Activated CD4-positive, alpha-beta T cell treated with anti-CD3 and anti-CD28 coated beads, Interleukin-2, amount 10 ng/mL, durations not matched to agents 24 days and 14 days (primary cell): ENCODE results near the gene PRKD3. TPM values are rescaled to one million over a fixed set of nuclear protein-coding genes. Genes with fewer than 3 reads are reported as not detected.
A peak's percentile ranks its signal among the peaks of the same experiment; 100 is the strongest.

Source experiments
- DNase-seq: peaks from one replicate; pipeline ENCODE4 v3.0.0; 2022
- H3K27ac Mint-ChIP-seq: one replicate; pipeline ENCODE4 v1.8.0; 2022; ENCODE audit warnings: mild to moderate bottlenecking, mixed read lengths
- H3K27me3 Mint-ChIP-seq: one replicate; pipeline ENCODE4 v1.8.0; 2022; ENCODE audit warnings: mixed read lengths
- H3K36me3 Mint-ChIP-seq: one replicate; pipeline ENCODE4 v1.8.0; 2022; ENCODE audit warnings: low read depth, mild to moderate bottlenecking, mixed read lengths
- H3K4me1 Mint-ChIP-seq: one replicate; pipeline ENCODE4 v1.8.0; 2021; ENCODE audit warnings: mixed read lengths
- H3K4me3 Mint-ChIP-seq: one replicate; pipeline ENCODE4 v1.8.0; 2022; ENCODE audit warnings: mild to moderate bottlenecking, moderate library complexity, mixed read lengths
- H3K9me3 Mint-ChIP-seq: one replicate; pipeline ENCODE4 v1.8.0; 2021; ENCODE audit warnings: mixed read lengths
- intact Hi-C: fragments of 100-400 bp; cut with micrococcal nuclease; formaldehyde crosslinking; loops from one replicate; pipeline ENCODE4 v1.15.1; 2023
- total RNA-seq: library from RNA; stranded (reverse); gene quantifications from 2 replicates; pipeline ENCODE4 v1.2.3, GENCODE V29; 2022

Gene PRKD3
- total RNA-seq, 1 donor from 2014 or later: 21.9 TPM

- Mint-ChIP-seq H3K4me3 (no peak overlapping the region), H3K36me3 (no peaks in the 10 kb centered on the region), H3K27me3 (peaks cover 73% of the 10 kb centered on the region), H3K27ac (no peak overlapping the region), H3K9me3 (no peaks in the 10 kb centered on the region), H3K4me1 (no peaks in the 10 kb centered on the region)
- intact Hi-C loops: no loop called here
- no peak for DNase-seq
Measured at GRCh38 chr2:37356299-37356698, 31.7 kb upstream of the PRKD3 start.

DNA sequence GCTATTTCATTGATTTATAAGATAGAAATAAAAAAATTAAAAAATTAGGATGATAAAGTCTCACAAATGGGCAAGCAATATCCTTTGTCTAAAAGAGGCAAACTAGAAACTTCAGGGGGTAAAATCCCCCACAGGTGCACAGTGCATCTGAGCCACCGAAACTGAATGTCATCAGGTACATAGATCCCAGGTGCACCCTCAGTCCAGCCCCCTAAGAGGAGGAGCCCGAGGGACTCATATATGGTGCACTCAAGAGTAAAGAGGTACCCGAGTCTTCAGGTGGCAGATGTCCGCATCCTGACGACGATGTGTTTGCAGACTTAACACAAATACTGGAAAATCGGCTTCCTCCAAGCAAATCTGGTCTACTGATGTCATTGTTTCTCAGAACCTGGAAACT is 31.1 kb upstream of the PRKD3 start:
- DNase-seq: no peak
- H3K27ac Mint-ChIP-seq: no peak overlapping the region
- H3K36me3 Mint-ChIP-seq: no peaks in the 10 kb centered on the region
- H3K9me3 Mint-ChIP-seq: no peaks in the 10 kb centered on the region
- no peaks in the 10 kb centered on the region for H3K4me1 Mint-ChIP-seq
- peaks cover 69% of the 10 kb centered on the region for H3K27me3 Mint-ChIP-seq
- intact Hi-C loops: no loop called here
- H3K4me3 Mint-ChIP-seq: no peak overlapping the region

GRCh38 chr2:37354531-37354930 is 29.9 kb upstream of the PRKD3 start:
- Mint-ChIP-seq H3K27ac (no peak overlapping the region), H3K4me3 (no peak overlapping the region), H3K4me1 (no peaks in the 10 kb centered on the region), H3K9me3 (no peaks in the 10 kb centered on the region), H3K27me3 (peaks cover 65% of the 10 kb centered on the region), H3K36me3 (no peaks in the 10 kb centered on the region)
- DNase-seq: no peak
- intact Hi-C loops: no loop called here

- Mint-ChIP-seq H3K4me3 (no peak overlapping the region), H3K9me3 (no peaks in the 10 kb centered on the region), H3K36me3 (no peaks in the 10 kb centered on the region), H3K27me3 (peaks cover 72% of the 10 kb centered on the region), H3K27ac (no peak overlapping the region), H3K4me1 (peaks cover 5% of the 10 kb centered on the region)
- intact Hi-C loops: no loop called here
- DNase-seq: no peak
Measured at GRCh38 chr2:37350034-37350433, 25.4 kb upstream of the PRKD3 start.

- H3K4me1 Mint-ChIP-seq: peaks cover 7% of the 10 kb centered on the region
Measured at GRCh38 chr2:37349231-37349860, 24.7 kb upstream of the PRKD3 start.

DNA sequence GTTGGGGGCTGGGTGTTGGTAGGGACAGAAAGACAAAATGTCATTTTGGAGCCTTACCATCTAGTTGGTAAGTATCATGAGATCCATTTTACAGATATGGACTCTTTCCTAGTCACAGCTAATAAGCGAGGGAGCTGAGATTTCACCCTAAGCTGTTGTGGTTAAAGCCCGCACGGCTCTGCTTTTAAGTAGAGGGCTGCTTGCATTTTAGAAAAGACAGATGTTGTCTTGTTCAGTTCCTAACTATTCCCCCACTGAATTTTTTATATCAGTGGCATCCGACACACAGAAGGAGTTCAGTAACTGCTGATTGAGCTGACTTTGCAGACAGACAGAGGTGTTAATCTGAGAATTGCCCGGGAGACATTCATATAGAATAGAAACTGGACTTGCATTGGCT is 23.5 kb upstream of the PRKD3 start:
- intact Hi-C loops: no loop called here
- DNase-seq: no peak
- H3K27me3 Mint-ChIP-seq: peaks cover 71% of the 10 kb centered on the region

More at GRCh38 chr2:37349231-37349860, 24.7 kb upstream of the PRKD3 start:
- H3K27ac Mint-ChIP-seq: no peak overlapping the region
- no peak overlapping the region for H3K4me3 Mint-ChIP-seq
- no peak for DNase-seq
- no peaks in the 10 kb centered on the region for H3K36me3 Mint-ChIP-seq
- H3K9me3 Mint-ChIP-seq: no peaks in the 10 kb centered on the region
- intact Hi-C loops: no loop called here
- peaks cover 71% of the 10 kb centered on the region for H3K27me3 Mint-ChIP-seq

DNA sequence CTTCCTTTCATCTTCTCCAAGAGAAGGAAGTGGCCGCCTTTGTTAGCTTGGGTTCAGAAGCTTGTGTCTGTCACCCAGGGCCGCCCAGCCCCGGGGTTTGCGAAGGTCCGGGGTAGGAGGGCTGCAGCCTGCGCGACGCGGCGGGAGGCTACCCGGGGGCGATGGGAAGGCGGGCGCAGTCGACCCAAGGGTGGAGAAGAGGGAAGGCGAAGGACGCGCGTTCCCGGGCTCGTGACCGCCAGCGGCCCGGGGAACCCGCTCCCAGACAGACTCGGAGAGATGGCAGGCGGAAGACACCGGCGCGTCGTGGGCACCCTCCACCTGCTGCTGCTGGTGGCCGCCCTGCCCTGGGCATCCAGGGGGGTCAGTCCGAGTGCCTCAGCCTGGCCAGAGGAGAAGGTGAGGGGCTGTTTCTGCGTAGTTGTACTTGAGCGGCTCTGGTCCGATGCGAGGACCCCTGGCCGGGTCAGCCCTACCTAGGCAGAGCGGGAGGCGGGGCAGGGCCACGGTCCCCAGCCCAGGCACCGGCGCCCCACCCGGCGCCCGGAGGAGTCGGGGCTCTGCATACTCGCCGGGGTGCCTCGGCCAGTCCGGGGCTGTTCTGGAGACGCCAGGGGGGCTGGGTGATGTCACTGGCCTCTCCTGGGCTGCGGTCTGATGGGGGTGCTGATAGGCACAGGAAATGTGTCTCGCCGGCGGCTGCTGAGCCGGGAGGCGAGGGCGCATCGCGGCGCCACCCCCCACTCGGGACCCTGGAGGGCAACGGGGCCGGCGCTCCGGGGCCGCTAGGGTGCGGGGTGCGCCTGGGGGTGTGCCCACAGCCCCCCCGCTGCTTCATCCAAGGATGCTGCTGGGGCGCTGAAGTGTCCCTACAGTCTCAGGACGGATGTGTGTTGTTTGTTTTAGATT is 20.1 kb upstream of the PRKD3 start, which contains the start of gene QPCT:
Gene QPCT, plus strand, starts transcription at position 178 of the 909 bp plus-strand sequence. Its CDS starts 102 bp downstream, at position 280.
- intact Hi-C loops: loop anchor here (5.0 kb wide), 1 partner anchor 33 kb away; no protein-coding TSS in a partner anchor
- peaks cover 22% of the 10 kb centered on the region for H3K4me1 Mint-ChIP-seq
- peak; percentile 79 for DNase-seq
- H3K27ac Mint-ChIP-seq: no peak within 1 kb of the TSS
- peak within 1 kb of the TSS; percentile 83 for H3K4me3 Mint-ChIP-seq
- no peaks in the 10 kb centered on the region for H3K9me3 Mint-ChIP-seq
- H3K36me3 Mint-ChIP-seq: no peaks in the 10 kb centered on the region
- peaks cover 82% of the 10 kb centered on the region for H3K27me3 Mint-ChIP-seq

More for the DNA sequence above, 23.5 kb upstream of the PRKD3 start:
- H3K4me1 Mint-ChIP-seq: peaks cover 13% of the 10 kb centered on the region
- H3K4me3 Mint-ChIP-seq: no peak overlapping the region
- H3K27ac Mint-ChIP-seq: no peak overlapping the region
- no peaks in the 10 kb centered on the region for H3K9me3 Mint-ChIP-seq
- H3K36me3 Mint-ChIP-seq: no peaks in the 10 kb centered on the region

DNA sequence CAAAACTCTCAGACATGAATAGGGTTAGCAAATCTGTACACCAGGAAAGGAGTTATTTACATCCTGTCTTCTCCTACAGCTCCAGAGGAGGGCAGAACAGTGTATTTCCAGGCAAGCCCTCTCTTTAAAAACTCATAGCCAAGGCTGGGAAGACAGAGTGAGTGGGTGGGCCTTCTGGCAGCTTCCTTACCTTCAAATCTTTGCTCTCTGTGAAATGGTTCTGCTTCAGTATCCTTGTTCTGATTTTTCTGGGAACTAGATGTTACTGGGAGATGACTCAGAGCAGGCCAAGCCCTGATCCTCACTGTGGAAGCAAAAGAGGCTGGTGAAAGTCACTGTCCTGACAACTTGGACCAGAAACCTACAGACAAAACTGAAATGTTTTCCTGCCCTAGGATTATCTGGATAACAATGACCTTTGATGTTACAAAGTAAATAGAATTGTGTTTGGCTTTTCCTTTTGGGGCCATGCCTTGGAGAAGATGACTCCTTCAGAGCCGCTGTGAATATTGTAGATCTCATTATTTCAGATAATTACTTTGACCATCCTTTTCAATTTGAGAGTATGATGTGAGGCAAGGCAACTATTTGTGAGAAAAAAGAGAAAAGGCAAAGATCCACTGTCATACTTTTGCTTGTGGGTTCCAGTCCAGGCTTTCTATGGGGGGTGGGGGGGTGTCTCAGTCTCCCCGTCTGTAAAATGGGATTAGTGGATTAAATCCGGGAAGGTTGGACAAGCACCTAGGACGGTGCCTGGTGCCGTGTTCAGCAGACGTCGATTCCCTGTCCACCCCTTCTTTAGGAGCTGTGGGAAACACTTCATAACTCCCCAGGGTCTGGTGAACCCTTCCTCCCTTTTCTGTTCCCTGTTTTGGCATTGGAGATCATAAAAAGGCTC is 19.2 kb upstream of the PRKD3 start:
- Mint-ChIP-seq H3K4me3 (peak overlapping the region; percentile 83), H3K36me3 (no peaks in the 10 kb centered on the region), H3K27me3 (peaks cover 82% of the 10 kb centered on the region), H3K4me1 (peaks cover 22% of the 10 kb centered on the region), H3K9me3 (no peaks in the 10 kb centered on the region), H3K27ac (no peak overlapping the region)
- intact Hi-C loops: loop anchor here (2.0 to 5.0 kb wide), 2 partner anchors 21 to 34 kb away; no protein-coding TSS in a partner anchor
- no peak for DNase-seq

DNA sequence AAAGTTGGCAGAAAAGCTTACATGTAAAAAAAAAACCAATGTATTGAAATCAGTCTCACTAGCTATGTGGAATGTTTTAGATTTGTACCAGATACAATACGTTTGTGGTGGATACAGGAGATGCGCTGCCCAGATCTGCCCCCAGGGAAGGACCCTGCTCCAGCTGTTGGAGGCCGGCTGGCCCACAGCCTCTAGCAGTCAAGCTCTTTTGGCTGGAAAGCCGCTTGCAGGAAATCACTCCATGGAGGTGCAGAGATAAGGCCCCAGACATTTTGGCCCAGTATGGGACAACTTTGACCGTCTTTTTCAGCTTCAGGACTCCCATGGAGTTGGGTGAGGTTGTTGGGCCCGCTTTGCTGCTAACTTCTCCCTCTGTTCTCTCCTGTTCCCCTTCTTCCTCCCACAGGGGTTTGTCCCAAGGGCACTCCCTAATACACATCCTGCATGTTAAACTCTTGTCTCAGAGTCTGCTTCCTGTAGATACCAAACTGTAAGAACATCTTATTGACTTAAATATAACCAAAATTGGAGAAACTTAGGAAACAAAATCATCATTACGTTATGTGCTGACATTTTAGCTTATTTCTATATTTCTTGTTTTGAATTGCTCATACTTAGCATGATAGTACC is 18.1 kb upstream of the PRKD3 start:
- Mint-ChIP-seq H3K4me1 (peaks cover 23% of the 10 kb centered on the region), H3K27me3 (peaks cover 79% of the 10 kb centered on the region), H3K9me3 (no peaks in the 10 kb centered on the region), H3K36me3 (no peaks in the 10 kb centered on the region), H3K4me3 (no peak overlapping the region), H3K27ac (peak overlapping the region; percentile 57)
- intact Hi-C loops: loop anchor here (2.0 to 5.0 kb wide), 2 partner anchors 22 to 35 kb away; no protein-coding TSS in a partner anchor
- no peak for DNase-seq

DNA sequence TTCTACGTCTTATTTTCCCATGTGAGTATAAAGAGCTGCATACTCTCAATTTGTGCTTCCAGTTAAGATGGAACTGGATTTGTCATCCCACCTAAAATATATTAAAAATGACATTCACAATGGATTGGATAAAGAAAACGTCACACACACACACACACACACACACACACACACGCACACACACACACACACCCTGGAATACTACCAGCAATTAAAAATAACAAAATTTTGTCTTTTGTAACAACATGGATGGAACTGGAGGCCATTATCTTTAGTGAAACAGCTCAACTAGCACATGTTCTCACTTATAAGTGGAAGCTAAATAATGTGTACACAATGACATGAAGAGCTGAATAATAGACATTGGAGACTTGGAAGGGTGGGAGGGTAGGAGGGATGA is 16.0 kb upstream of the PRKD3 start:
- Mint-ChIP-seq H3K4me1 (peaks cover 22% of the 10 kb centered on the region), H3K9me3 (no peaks in the 10 kb centered on the region), H3K27ac (no peak overlapping the region), H3K27me3 (peaks cover 76% of the 10 kb centered on the region), H3K4me3 (no peak overlapping the region), H3K36me3 (no peaks in the 10 kb centered on the region)
- intact Hi-C loops: loop anchor here (5.0 kb wide), 1 partner anchor 37 kb away; no protein-coding TSS in a partner anchor
- DNase-seq: no peak

- intact Hi-C loops: loop anchor here (2.0 kb wide), 1 partner anchor 14 kb away; the partner anchor contains the start of gene PRKD3
- no peak overlapping the region for H3K27ac Mint-ChIP-seq
- peaks cover 74% of the 10 kb centered on the region for H3K27me3 Mint-ChIP-seq
- H3K36me3 Mint-ChIP-seq: no peaks in the 10 kb centered on the region
- H3K9me3 Mint-ChIP-seq: no peaks in the 10 kb centered on the region
- no peak for DNase-seq
- H3K4me1 Mint-ChIP-seq: peaks cover 16% of the 10 kb centered on the region
- H3K4me3 Mint-ChIP-seq: no peak overlapping the region
Measured at GRCh38 chr2:37338933-37339332, 14.3 kb upstream of the PRKD3 start.

DNA sequence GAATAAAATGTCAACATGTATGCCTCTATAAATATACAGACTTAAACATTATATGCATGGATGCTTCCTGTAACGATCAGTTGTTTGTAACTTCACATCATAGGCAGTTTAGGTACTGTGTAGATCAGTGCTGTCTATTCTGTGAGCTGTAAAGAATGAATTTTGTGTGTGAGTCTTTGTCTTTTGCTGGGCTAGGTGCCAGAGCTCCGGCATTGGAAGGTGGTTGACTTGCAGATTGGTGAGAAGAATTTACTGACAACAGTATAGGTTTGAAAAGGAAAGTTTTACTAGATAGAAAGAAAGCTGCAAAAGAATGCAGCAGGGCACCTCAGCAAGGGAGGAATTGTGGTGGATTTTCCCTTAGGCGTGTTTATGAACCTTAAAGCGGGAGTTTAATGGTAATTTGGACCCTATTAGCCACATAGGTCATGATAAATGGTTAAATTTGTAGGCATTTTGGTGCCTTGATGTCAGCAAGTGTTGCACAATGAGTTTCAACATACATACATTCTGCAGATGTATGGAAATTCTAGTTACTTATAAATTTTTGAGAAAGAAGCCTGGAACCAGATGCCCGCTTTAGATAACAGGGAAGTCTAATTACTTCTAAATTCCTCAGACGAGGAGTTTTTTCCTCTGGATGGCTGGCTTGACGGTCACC is 13.1 kb upstream of the PRKD3 start:
- no peak for DNase-seq
- Mint-ChIP-seq H3K4me3 (no peak overlapping the region), H3K9me3 (peaks cover 5% of the 10 kb centered on the region), H3K36me3 (no peaks in the 10 kb centered on the region), H3K27ac (no peak overlapping the region), H3K27me3 (peaks cover 74% of the 10 kb centered on the region), H3K4me1 (peaks cover 9% of the 10 kb centered on the region)
- intact Hi-C loops: loop anchor here (2.0 kb wide), 1 partner anchor 13 kb away; the partner anchor contains the start of gene PRKD3
